K562 (cell line): Measurements from ENCODE around the gene DNAAF1. TPM values are rescaled to one million over a fixed set of nuclear protein-coding genes. Genes with fewer than 3 reads are reported as not detected.
A peak's percentile ranks its signal among the peaks of the same experiment; 100 is the strongest.

Source experiments
- FOXP4 ChIP-seq: sonication (generic); formaldehyde crosslinking; IDR thresholded peaks from 2 replicates; pipeline ENCODE4 v1.8.0; 2022; ENCODE audit warnings: mild to moderate bottlenecking, missing genetic modification reagents, borderline replicate concordance
- KAT8 ChIP-seq: fragments of 450-650 bp; IDR thresholded peaks from 2 replicates; pipeline ENCODE4 v1.6.1; 2016; ENCODE audit warnings: low read depth, mild to moderate bottlenecking
- MCM7 ChIP-seq, 2 experiments: fragments of 450-650 bp; IDR thresholded peaks; 2 replicates each; pipeline ENCODE4 v1.6.1; 2016 to 2018
- PCBP1 ChIP-seq: fragments of 200-400 bp; formaldehyde crosslinking; IDR thresholded peaks from 2 replicates; pipeline ENCODE4 v1.6.1; 2018; ENCODE audit warnings: mild to moderate bottlenecking, low read depth, low read length; ENCODE audit not compliant: poor library complexity, severe bottlenecking
- PHF20 ChIP-seq: fragments of 450-650 bp; IDR thresholded peaks from 2 replicates; pipeline ENCODE4 v1.6.1; 2018; ENCODE audit not compliant: partially characterized antibody
- PURB ChIP-seq: sonication (generic); formaldehyde crosslinking; IDR thresholded peaks from 2 replicates; pipeline ENCODE4 v1.9.0; 2021; ENCODE audit warnings: low read depth, mild to moderate bottlenecking, missing genetic modification reagents
- SNIP1 ChIP-seq: fragments of 450-650 bp; IDR thresholded peaks from 2 replicates; pipeline ENCODE4 v1.7.1; 2017; ENCODE audit warnings: low read depth, mild to moderate bottlenecking
- TCF3 ChIP-seq: sonication (generic); formaldehyde crosslinking; IDR thresholded peaks from 2 replicates; pipeline ENCODE4 v1.4.0; 2020; ENCODE audit warnings: mild to moderate bottlenecking, missing genetic modification reagents
- TFAM ChIP-seq: fragments of 250-450 bp; sonication (Bioruptor Pico); conservative IDR thresholded peaks from 2 replicates; pipeline ENCODE4 v1.5.0; 2021; ENCODE audit warnings: mild to moderate bottlenecking, moderate library complexity
- THAP12 ChIP-seq: fragments of 250-450 bp; sonication (Bioruptor Pico); IDR thresholded peaks from 2 replicates; pipeline ENCODE4 v1.9.0; 2021; ENCODE audit warnings: mild to moderate bottlenecking, inconsistent platforms
- ZFPM2 ChIP-seq: fragments of 250-450 bp; sonication (Bioruptor Pico); IDR thresholded peaks from 2 replicates; pipeline ENCODE4 v1.5.1; 2022; ENCODE audit warnings: mild to moderate bottlenecking
- ZNF146 ChIP-seq: IDR thresholded peaks from one replicate; pipeline ENCODE4 v1.6.1; 2018; ENCODE audit warnings: missing compliant biosample characterization; ENCODE audit not compliant: unreplicated experiment
- ZNF184 ChIP-seq: sonication (generic); formaldehyde crosslinking; IDR thresholded peaks from 2 replicates; pipeline ENCODE4 v1.5.0; 2020; ENCODE audit warnings: missing genetic modification reagents
- ZNF282 ChIP-seq: sonication (generic); formaldehyde crosslinking; IDR thresholded peaks from 2 replicates; pipeline ENCODE4 v1.8.1; 2023; ENCODE audit warnings: missing genetic modification reagents
- ZNF316 ChIP-seq: fragments of 450-650 bp; IDR thresholded peaks from 2 replicates; pipeline ENCODE4 v1.6.1; 2016
- ZNF408 ChIP-seq: fragments of 250-450 bp; sonication (Bioruptor Pico); IDR thresholded peaks from 2 replicates; pipeline ENCODE4 v1.4.0; 2020; ENCODE audit warnings: low read depth, mild to moderate bottlenecking, moderate library complexity
- ZNF592 ChIP-seq: fragments of 450-650 bp; IDR thresholded peaks from 2 replicates; pipeline ENCODE4 v1.6.1; 2017; ENCODE audit warnings: antibody characterized with exemption, mild to moderate bottlenecking
- ZNF695 ChIP-seq: fragments of 450-650 bp; formaldehyde crosslinking; IDR thresholded peaks from 2 replicates; pipeline ENCODE4 v1.4.0; 2020; ENCODE audit warnings: mild to moderate bottlenecking, moderate library complexity
- polyA plus RNA-seq, 8 experiments: library from polyadenylated mRNA; depleted of rRNA in 4 of 8; stranded (reverse) in 5 of 8; unstranded in 3 of 8; fragments of >200 nt; fragmentation: Nextera tagmentation in 2 of 8; fragmentation: Illumina TruSeq in 1 of 8; extraction: Ambion mirVana in 2 of 8; extraction: Trizol in 1 of 8; gene quantifications; 2 replicates each; pipeline versions ENCODE4 v1.2.1 to v1.2.3, GENCODE V29; 2011 to 2014; ENCODE audit warnings: inconsistent platforms in 1 of 8, missing spikeins in 1 of 8
- total RNA-seq, 7 experiments: library from RNA; depleted of rRNA in 6 of 7; stranded (reverse); fragments of >200 nt in 6 of 7; fragmentation: Illumina TruSeq in 2 of 7; extraction: Trizol in 2 of 7; gene quantifications; 2 replicates each; pipeline versions ENCODE4 v1.2.1 to v1.2.3, GENCODE V29; 2011 to 2021; ENCODE audit warnings: low replicate concordance in 1 of 7

DNAAF1 gene
- total and polyA plus RNA-seq, 9 of the 15 experiments (the other 6 are each of a cell fraction or from before 2014, with no cell fraction given) = 0.01 TPM; not detected in 8

- TF ChIP-seq ZNF592 (peak; percentile 81), ZFPM2 (no peak), TFAM (CRISPR knock-in tag) (no peak), FOXP4 (no peak), TCF3 (CRISPR knock-in tag) (peak; percentile 67), ZNF695 (CRISPR knock-in tag) (no peak), MCM7 (IDR thresholded peaks at IDR 0.05) (no peak), ZNF282 (no peak), PHF20 (no peak), PURB (CRISPR knock-in tag) (no peak), THAP12 (CRISPR knock-in tag) (no peak), ZNF184 (CRISPR knock-in tag) (no peak), KAT8 (no peak), SNIP1 (no peak), ZNF316 (peak; percentile 80), ZNF408 (CRISPR knock-in tag) (no peak), ZNF146 (no peak), PCBP1 (no peak)
Measured at GRCh38 chr16:84138824-84139627, 6.1 kb upstream of the DNAAF1 start (continued).
